CD4-positive, alpha-beta T cell (primary cell): ENCODE data around the gene OSBPL1A. TPM values are rescaled to one million over a fixed set of nuclear protein-coding genes. Genes with fewer than 3 reads are reported as not detected.

Experiments
- ATAC-seq: fragments of 200-7000 bp; cut with Tn5 transposase; one replicate; pipeline ENCODE4 v1.10.0; 2022; ENCODE audit warnings: mild to moderate bottlenecking; ENCODE audit not compliant: poor library complexity
- CTCF ChIA-PET: fragments of 350-600 bp; sonication (Branson Sonifier 250); formaldehyde crosslinking; loops from one replicate; lab custom pipeline; 2021; ENCODE audit warnings: antibody characterized with exemption, inconsistent platforms; lab: Charles Lee
- POLR2A ChIA-PET: fragments of 350-600 bp; sonication (Branson Sonifier 250); formaldehyde crosslinking; loops from one replicate; lab custom pipeline; 2021; ENCODE audit warnings: antibody characterized with exemption, inconsistent platforms; lab: Charles Lee
- DNase-seq, 14 experiments: peaks; one replicate each; pipeline ENCODE4 v3.0.0-alpha.2; 2013 to 2020; ENCODE audit warnings: mixed read lengths in 2 of 14
- H3K27ac ChIP-seq, 2 donors: one replicate each; pipeline versions ENCODE4 v1.5.1 to v1.7.0; 2013; ENCODE audit warnings: low read length in 2 of 2, low read depth in 1 of 2, mild to moderate bottlenecking in 1 of 2
- H3K27me3 ChIP-seq, 2 experiments: 1 replicate in 1 of 2; 2 replicates in 1 of 2; pipeline versions ENCODE4 v1.6.1 to v1.7.0; 2013; ENCODE audit warnings: low read length in 2 of 2, control low read depth in 1 of 2, mild to moderate bottlenecking in 1 of 2, moderate library complexity in 1 of 2; ENCODE audit not compliant: insufficient read depth in 2 of 2, control insufficient read depth in 1 of 2
- H3K36me3 ChIP-seq: one replicate; pipeline ENCODE4 v1.6.1; 2013; ENCODE audit warnings: low read length, control low read depth; ENCODE audit not compliant: insufficient read depth
- H3K4me1 ChIP-seq: one replicate; pipeline ENCODE4 v1.6.1; 2013; ENCODE audit warnings: low read length, control low read depth; ENCODE audit not compliant: insufficient read depth
- H3K4me3 ChIP-seq: one replicate; pipeline ENCODE4 v1.5.1; 2013; ENCODE audit warnings: mild to moderate bottlenecking, low read length, moderate library complexity
- H3K9me3 ChIP-seq, 2 experiments: 1 replicate in 1 of 2; 2 replicates in 1 of 2; pipeline versions ENCODE4 v1.6.1 to v1.7.0; 2013; ENCODE audit warnings: low read length in 2 of 2, mild to moderate bottlenecking in 2 of 2, control low read depth in 1 of 2, moderate library complexity in 1 of 2; ENCODE audit not compliant: control insufficient read depth in 1 of 2, insufficient read depth in 1 of 2
- H3K27ac Mint-ChIP-seq: one replicate; pipeline ENCODE4 v1.8.0; 2020; ENCODE audit warnings: mixed read lengths
- H3K27me3 Mint-ChIP-seq: one replicate; pipeline ENCODE4 v1.8.0; 2021; ENCODE audit warnings: mixed read lengths
- H3K36me3 Mint-ChIP-seq: one replicate; pipeline ENCODE4 v1.8.0; 2021; ENCODE audit warnings: low read depth, mixed read lengths
- H3K4me1 Mint-ChIP-seq: one replicate; pipeline ENCODE4 v1.8.0; 2021; ENCODE audit warnings: low read depth, mixed read lengths
- H3K4me3 Mint-ChIP-seq: one replicate; pipeline ENCODE4 v1.8.0; 2020; ENCODE audit warnings: mild to moderate bottlenecking, mixed read lengths
- H3K9me3 Mint-ChIP-seq: one replicate; pipeline ENCODE4 v1.8.0; 2020; ENCODE audit warnings: mixed read lengths
- intact Hi-C, 2 experiments: fragments of 100-400 bp; cut with DNase I in 1 of 2; cut with micrococcal nuclease in 1 of 2; formaldehyde crosslinking; loops; one replicate each; pipeline versions ENCODE4 v1.15.1 to v1.9.0; 2023 to 2025; cut with DNase I, micrococcal nuclease
- total RNA-seq, 174 experiments: library from RNA in 2 of 174; stranded (reverse) in 2 of 174; gene quantifications; one replicate each; pipeline ENCODE4 v1.2.3 and lab custom pipeline; 2021 to 2026
- TF ChIP-seq, protein P1 (sequence below): fragments of 200-600 bp; IDR thresholded peaks from one replicate; pipeline ENCODE4 v1.8.0; 2022; ENCODE audit warnings: antibody characterized with exemption, mild to moderate bottlenecking

Gene OSBPL1A
- total RNA-seq, 2 experiments from 2014 or later: 2.7 TPM

DNA sequence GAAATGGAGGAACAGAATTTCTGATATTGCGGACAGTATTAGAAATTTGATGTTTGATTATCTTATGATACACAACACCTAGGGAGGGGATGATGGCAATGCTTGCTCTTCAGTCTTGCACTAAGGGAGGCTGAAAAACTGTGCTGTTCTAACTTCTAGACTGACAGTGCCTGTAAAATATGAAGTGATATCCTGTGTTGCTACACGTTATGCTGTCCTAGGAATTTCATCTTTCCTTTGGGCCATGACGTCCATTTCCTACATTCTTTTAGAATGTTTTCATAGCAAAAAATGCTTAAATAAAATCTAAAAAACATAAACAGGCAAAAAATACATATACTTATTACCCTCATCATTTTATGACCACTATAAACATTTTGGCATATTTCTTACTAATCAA is 55.3 kb downstream of the OSBPL1A start:
- no peak for DNase-seq
- no peak for ATAC-seq
- Histone ChIP-seq H3K4me1 (no peaks in the 10 kb centered on the region), H3K27me3 (no peaks in the 10 kb centered on the region), H3K36me3 (no peaks in the 10 kb centered on the region), H3K4me3 (no peak overlapping the region), H3K27ac (no peak overlapping the region), H3K9me3 (no peaks in the 10 kb centered on the region)
- no peak overlapping the region for H3K27ac Mint-ChIP-seq
- TF ChIP-seq, protein P1, sequence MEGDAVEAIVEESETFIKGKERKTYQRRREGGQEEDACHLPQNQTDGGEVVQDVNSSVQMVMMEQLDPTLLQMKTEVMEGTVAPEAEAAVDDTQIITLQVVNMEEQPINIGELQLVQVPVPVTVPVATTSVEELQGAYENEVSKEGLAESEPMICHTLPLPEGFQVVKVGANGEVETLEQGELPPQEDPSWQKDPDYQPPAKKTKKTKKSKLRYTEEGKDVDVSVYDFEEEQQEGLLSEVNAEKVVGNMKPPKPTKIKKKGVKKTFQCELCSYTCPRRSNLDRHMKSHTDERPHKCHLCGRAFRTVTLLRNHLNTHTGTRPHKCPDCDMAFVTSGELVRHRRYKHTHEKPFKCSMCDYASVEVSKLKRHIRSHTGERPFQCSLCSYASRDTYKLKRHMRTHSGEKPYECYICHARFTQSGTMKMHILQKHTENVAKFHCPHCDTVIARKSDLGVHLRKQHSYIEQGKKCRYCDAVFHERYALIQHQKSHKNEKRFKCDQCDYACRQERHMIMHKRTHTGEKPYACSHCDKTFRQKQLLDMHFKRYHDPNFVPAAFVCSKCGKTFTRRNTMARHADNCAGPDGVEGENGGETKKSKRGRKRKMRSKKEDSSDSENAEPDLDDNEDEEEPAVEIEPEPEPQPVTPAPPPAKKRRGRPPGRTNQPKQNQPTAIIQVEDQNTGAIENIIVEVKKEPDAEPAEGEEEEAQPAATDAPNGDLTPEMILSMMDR: no peak
- POLR2A ChIA-PET: no interaction called here
- H3K27me3 Mint-ChIP-seq: peaks cover 3% of the 10 kb centered on the region
- no peaks in the 10 kb centered on the region for H3K9me3 Mint-ChIP-seq
- no peaks in the 10 kb centered on the region for H3K36me3 Mint-ChIP-seq
- H3K4me3 Mint-ChIP-seq: no peak overlapping the region
- intact Hi-C loops: no loop called here
- no peaks in the 10 kb centered on the region for H3K4me1 Mint-ChIP-seq
- CTCF ChIA-PET: no interaction called here

DNA sequence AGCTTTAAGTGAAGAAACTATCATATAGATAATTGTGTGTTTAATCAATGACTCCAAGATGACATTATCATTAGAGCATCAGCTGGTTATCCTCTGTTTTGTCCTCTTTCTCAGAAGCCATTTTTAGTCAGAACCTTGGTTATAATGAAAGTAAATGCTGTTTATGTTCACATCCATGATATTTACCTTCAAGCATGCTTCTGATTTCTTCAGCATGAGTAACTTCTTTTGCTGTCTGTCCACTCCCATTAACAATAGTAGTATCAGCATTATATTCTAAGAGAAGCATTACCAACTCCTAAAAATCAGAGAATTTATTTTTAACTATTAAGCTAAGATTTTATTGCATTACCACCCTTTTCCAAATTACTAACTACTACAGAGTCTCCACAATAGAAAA is 56.3 kb downstream of the OSBPL1A start:
- peaks cover 3% of the 10 kb centered on the region for H3K27me3 Mint-ChIP-seq
- TF ChIP-seq, protein P1: no peak
- Histone ChIP-seq H3K4me3 (no peak overlapping the region), H3K36me3 (no peaks in the 10 kb centered on the region), H3K4me1 (no peaks in the 10 kb centered on the region), H3K27ac (no peak overlapping the region), H3K27me3 (no peaks in the 10 kb centered on the region), H3K9me3 (no peaks in the 10 kb centered on the region)
- DNase-seq: no peak
- H3K9me3 Mint-ChIP-seq: no peaks in the 10 kb centered on the region
- CTCF ChIA-PET: no interaction called here
- POLR2A ChIA-PET: no interaction called here
- H3K4me1 Mint-ChIP-seq: no peaks in the 10 kb centered on the region
- ATAC-seq: no peak
- intact Hi-C loops: no loop called here
- no peaks in the 10 kb centered on the region for H3K36me3 Mint-ChIP-seq
- H3K4me3 Mint-ChIP-seq: no peak overlapping the region
- no peak overlapping the region for H3K27ac Mint-ChIP-seq

DNA sequence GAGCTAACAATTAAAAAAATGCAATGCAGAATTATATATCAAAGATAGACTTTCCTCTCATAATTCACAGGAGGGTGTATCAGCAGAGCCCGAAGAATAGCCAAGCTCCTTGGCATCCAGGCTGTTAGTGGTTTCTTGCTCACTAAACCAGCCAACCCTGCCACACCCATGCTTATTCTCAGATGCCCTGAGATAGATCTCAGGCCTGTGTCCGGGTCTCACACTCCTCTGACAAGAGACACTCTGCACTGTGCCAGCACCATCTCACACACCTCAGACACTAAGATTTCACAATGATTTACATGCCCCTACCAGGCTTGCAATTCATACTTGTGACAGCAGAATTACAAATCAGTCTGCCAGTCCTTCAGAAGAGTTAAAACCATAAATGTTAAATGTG is 64.5 kb downstream of the OSBPL1A start:
- no peaks in the 10 kb centered on the region for H3K27me3 ChIP-seq
- H3K9me3 ChIP-seq: no peaks in the 10 kb centered on the region
- no peaks in the 10 kb centered on the region for H3K4me1 ChIP-seq
- intact Hi-C loops: no loop called here
- Mint-ChIP-seq H3K27ac (no peak overlapping the region), H3K4me1 (no peaks in the 10 kb centered on the region), H3K27me3 (no peaks in the 10 kb centered on the region), H3K4me3 (no peak overlapping the region), H3K9me3 (no peaks in the 10 kb centered on the region), H3K36me3 (peaks cover 7% of the 10 kb centered on the region)
- no peak overlapping the region for H3K27ac ChIP-seq
- ChIA-PET CTCF (no interaction called here), POLR2A (no interaction called here)
- TF ChIP-seq, protein P1: no peak
- DNase-seq (no peak), ATAC-seq (no peak)
- no peaks in the 10 kb centered on the region for H3K36me3 ChIP-seq
- no peak overlapping the region for H3K4me3 ChIP-seq
